ENCODE data around the gene ASB2. TPM values are rescaled to one million over a fixed set of nuclear protein-coding genes. Genes with fewer than 3 reads are reported as not detected.

ASB2 gene
- total RNA-seq, 2 experiments from 2014 or later, result 116 to 177 TPM

GRCh38 chr14:93998871-93999403, 22.6 kb upstream of the ASB2 start:
- Mint-ChIP-seq H3K36me3 (no peaks in the 10 kb centered on the region), H3K4me1 (peaks cover 43% of the 10 kb centered on the region), H3K27ac (no peak overlapping the region), H3K27me3 (no peaks in the 10 kb centered on the region), H3K9me3 (ENCODE audit: low read depth) (no peaks in the 10 kb centered on the region), H3K4me3 (no peak overlapping the region)
- no peak for ATAC-seq
- DNase-seq, result no peak
- CTCF ChIA-PET, result interaction anchor here (1.1 to 12.9 kb wide), 13 partner anchors 12 to 182 kb away, joined by 3 to 297 read pairs (median 8); no protein-coding TSS in a partner anchor

DNA sequence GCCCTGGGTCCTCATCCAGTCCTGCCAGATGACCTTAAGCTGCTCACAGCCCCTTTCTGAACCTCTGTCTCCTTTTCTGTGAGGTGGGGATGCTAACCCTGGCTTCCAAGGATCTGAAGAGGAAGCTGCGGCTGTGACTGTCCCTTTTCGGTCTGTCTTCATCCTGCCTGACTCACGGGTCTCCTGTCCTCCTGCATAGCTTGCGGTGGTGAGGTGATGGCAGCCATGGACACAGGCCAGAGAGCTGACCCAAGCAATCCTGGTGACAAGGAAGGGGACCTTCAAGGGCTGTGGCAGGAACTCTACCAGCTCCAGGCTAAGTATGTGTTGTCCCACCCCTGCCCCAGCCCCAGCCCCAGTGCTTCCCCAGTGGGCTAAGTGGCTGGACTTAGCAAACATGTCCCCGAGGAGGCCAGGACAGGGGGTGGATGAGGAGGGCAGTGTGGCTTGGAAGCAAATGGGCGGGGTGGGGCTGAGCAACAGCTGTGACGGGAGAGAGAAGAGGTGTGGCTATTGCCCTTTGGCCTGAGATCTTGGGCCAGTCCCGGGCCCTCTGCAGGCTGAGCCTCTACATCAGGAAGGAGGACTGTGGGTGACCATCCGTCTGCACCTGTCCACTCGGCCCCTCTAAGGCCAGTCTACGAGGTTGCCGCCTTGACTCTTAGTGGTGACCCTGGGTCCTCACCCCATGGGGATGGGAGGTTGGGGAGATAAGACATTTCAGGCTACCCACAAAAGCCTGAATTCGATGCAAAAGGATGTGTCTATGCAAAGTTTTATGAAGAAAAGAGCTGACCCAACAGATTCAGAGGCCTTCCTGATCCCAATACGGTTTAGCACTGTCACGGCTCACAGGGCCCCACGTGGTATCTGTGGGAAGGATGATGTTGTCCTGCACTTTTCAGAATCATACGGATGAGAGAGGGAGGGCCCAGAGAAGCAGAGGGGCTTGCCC, 21.8 kb upstream of the ASB2 start:
- CTCF ChIA-PET, result interaction anchor here (0.7 to 12.9 kb wide), 14 partner anchors 13 to 183 kb away, joined by 3 to 297 read pairs (median 8); partner anchors contain the start of gene ASB2
- Mint-ChIP-seq H3K9me3 (ENCODE audit: low read depth) (no peaks in the 10 kb centered on the region), H3K4me1 (peaks cover 46% of the 10 kb centered on the region), H3K4me3 (no peak overlapping the region), H3K27me3 (no peaks in the 10 kb centered on the region), H3K36me3 (no peaks in the 10 kb centered on the region), H3K27ac (peak overlapping the region; percentile 47)
- DNase-seq (no peak), ATAC-seq (no peak)

- Mint-ChIP-seq H3K4me1 (peaks cover 47% of the 10 kb centered on the region), H3K4me3 (no peak within 1 kb of the TSS), H3K27me3 (no peaks in the 10 kb centered on the region), H3K36me3 (no peaks in the 10 kb centered on the region), H3K9me3 (ENCODE audit: low read depth) (no peaks in the 10 kb centered on the region), H3K27ac (no peak within 1 kb of the TSS)
- DNase-seq, result peak; percentile 54
- CTCF ChIA-PET, result interaction anchor here (0.7 to 12.9 kb wide), 9 partner anchors 14 to 184 kb away, joined by 3 to 297 read pairs (median 3); partner anchors contain the start of gene ASB2
- no peak for ATAC-seq
These were observed 20.7 kb upstream of the ASB2 start, which contains the start of gene CCDC197 for GRCh38 chr14:93997082-93997481. Gene CCDC197 (plus strand): TSS chr14:93997301. CDS start chr14:93998132, 831 bp downstream.

DNA sequence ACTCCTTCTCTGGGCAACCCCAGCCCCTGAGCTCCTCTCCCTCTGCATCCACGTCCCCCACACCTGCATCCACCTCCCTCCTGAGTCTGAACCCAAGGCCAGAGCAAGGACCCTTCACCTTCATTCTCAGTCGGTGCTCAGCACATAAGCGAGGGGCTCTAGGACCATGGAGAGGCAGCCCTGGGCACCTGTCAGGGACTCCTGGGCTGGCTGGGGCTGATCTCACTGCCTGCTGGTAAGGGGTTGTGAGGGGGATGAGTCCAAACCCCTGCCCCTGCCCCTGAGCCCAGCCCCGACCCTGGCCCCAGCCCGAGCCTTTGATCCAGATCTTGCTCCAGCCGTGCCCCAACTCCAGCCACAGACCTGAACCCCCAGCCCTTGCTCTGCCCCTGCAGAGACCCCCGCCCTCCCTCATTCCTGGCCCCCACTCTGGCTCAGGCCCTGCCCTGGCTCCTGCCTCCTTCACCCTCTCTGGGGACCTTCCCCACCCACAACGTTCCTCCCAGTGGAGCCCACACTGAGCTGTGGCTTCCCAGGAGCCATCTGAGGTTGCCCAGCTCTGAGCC, 19.8 kb upstream of the ASB2 start:
- Mint-ChIP-seq H3K4me1 (peaks cover 38% of the 10 kb centered on the region), H3K9me3 (ENCODE audit: low read depth) (no peaks in the 10 kb centered on the region), H3K27me3 (no peaks in the 10 kb centered on the region), H3K4me3 (no peak overlapping the region), H3K36me3 (no peaks in the 10 kb centered on the region), H3K27ac (no peak overlapping the region)
- CTCF ChIA-PET, result interaction anchor here (1.2 to 12.9 kb wide), 3 partner anchors 15 to 184 kb away, joined by 3 to 297 read pairs (median 4); no protein-coding TSS in a partner anchor
- no peak for ATAC-seq
- no peak for DNase-seq

DNA sequence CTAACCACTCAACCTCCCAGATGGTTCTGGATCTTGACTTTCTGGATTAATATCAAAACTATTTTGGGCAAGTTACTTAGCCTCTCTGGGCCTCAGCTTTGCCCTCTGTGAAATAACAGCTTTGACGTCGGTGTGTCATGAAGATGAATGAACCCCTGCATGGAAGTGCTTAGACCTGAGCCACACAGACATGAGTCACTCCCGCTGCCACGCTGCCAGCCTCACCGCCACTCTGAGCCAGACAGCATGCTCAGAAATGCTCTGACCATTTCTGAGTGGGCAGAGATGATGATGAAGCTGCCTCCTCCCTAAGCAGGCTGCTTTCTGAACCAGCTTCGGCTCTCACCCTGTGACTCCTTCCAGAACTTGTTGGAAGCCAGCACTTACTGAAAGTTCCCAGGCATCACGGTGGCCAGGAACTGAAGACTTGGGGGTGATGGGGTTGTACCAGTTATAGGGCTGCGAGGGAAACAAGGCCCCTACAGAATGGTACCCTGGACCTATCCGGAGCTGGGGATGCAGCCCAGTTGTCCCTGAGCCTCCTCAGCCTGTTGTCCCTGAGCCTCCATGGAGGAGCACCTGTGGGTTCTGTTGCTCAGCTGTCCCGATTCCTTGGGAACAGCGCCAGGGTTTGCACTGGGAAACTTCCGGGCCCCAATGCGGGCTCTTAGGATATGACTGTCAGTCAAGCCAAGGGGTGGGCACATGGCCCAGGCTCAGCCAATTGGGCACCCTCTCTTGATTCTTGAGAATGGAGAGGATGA, 18.7 kb upstream of the ASB2 start:
- Mint-ChIP-seq H3K27me3 (no peaks in the 10 kb centered on the region), H3K36me3 (no peaks in the 10 kb centered on the region), H3K4me3 (no peak overlapping the region), H3K9me3 (ENCODE audit: low read depth) (no peaks in the 10 kb centered on the region), H3K4me1 (peaks cover 34% of the 10 kb centered on the region), H3K27ac (no peak overlapping the region)
- peak; percentile 58 for DNase-seq
- peak; percentile 73 for ATAC-seq
- CTCF ChIA-PET, result interaction anchor here (1.0 to 12.9 kb wide), 3 partner anchors 16 to 54 kb away, joined by 3 to 297 read pairs (median 4); no protein-coding TSS in a partner anchor

- Mint-ChIP-seq H3K27ac (no peak overlapping the region), H3K36me3 (no peaks in the 10 kb centered on the region), H3K9me3 (ENCODE audit: low read depth) (no peaks in the 10 kb centered on the region), H3K27me3 (no peaks in the 10 kb centered on the region), H3K4me3 (no peak overlapping the region), H3K4me1 (peaks cover 33% of the 10 kb centered on the region)
- CTCF ChIA-PET, result interaction anchor here (1.5 to 3.5 kb wide), 5 partner anchors 9 to 55 kb away, joined by 4 to 22 read pairs (median 9); no protein-coding TSS in a partner anchor
- ATAC-seq (no peak), DNase-seq (no peak)
These were observed 17.0 kb upstream of the ASB2 start for GRCh38 chr14:93993382-93993781.

DNA sequence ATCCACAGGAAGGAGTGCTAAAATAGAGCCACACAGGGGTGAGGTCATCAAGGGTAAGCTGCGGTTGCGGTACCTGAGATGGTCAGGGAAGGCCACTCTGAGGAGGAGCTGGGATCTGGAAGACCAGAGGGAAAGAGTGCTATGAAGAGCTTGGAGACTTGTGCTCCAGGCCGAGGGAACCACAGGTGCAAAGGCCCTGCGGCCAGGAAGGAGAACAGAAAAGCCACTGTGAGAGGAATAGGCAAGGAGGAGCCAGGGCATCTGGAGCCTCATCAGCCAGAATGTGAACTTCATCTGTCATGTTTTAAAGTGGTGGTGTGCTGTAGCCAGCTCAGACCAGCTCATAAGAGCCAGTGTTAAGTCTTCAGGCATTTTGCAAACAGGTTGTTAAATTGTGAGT, 15.3 kb upstream of the ASB2 start:
- H3K27me3 Mint-ChIP-seq, result no peaks in the 10 kb centered on the region
- H3K27ac Mint-ChIP-seq, result no peak overlapping the region
- DNase-seq, result no peak
- H3K4me1 Mint-ChIP-seq, result peaks cover 19% of the 10 kb centered on the region
- H3K9me3 Mint-ChIP-seq (ENCODE audit: low read depth), result no peaks in the 10 kb centered on the region
- H3K36me3 Mint-ChIP-seq, result no peaks in the 10 kb centered on the region
- no peak overlapping the region for H3K4me3 Mint-ChIP-seq
- ATAC-seq, result no peak
- CTCF ChIA-PET, result interaction anchor here (0.8 to 3.5 kb wide), 10 partner anchors 9 to 55 kb away, joined by 3 to 27 read pairs (median 5); no protein-coding TSS in a partner anchor

- H3K36me3 Mint-ChIP-seq, result no peaks in the 10 kb centered on the region
- H3K9me3 Mint-ChIP-seq (ENCODE audit: low read depth), result no peaks in the 10 kb centered on the region
- H3K27me3 Mint-ChIP-seq, result no peaks in the 10 kb centered on the region
- H3K4me1 Mint-ChIP-seq, result peaks cover 19% of the 10 kb centered on the region
- H3K4me3 Mint-ChIP-seq, result no peak overlapping the region
- H3K27ac Mint-ChIP-seq, result no peak overlapping the region
- DNase-seq, result no peak
- CTCF ChIA-PET, result interaction anchor here (0.7 to 3.5 kb wide), 11 partner anchors 10 to 54 kb away, joined by 3 to 27 read pairs (median 4); no protein-coding TSS in a partner anchor
- no peak for ATAC-seq
These were observed 14.8 kb upstream of the ASB2 start for GRCh38 chr14:93991212-93991611.

DNA sequence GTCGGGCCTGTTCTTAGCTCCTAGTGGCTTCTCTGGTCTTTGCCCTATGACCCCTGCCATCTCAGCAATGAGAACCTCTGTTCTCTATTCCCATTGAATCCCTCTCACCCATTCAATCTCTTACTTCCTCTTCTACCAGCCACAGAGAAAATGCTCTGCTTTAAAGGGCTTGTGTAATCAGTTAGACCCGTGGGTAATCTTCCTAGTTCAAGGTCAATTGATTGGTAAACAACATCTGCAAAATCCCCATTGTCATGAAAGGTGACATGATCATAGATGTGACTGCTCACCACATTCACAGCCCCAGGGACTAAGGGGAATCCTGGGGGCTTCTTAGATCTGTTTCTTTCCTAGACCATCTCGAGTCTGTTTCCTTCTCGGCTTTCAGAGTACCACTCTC, 13.6 kb upstream of the ASB2 start:
- Mint-ChIP-seq H3K27ac (peak overlapping the region; percentile 4), H3K4me1 (peaks cover 9% of the 10 kb centered on the region)

GRCh38 chr14:93987815-93988476, 11.6 kb upstream of the ASB2 start:
- no peak overlapping the region for H3K27ac Mint-ChIP-seq
- no peaks in the 10 kb centered on the region for H3K27me3 Mint-ChIP-seq
- H3K9me3 Mint-ChIP-seq (ENCODE audit: low read depth), result no peaks in the 10 kb centered on the region
- H3K4me1 Mint-ChIP-seq, result peaks cover 2% of the 10 kb centered on the region
- no peaks in the 10 kb centered on the region for H3K36me3 Mint-ChIP-seq
- no peak for ATAC-seq
- CTCF ChIA-PET, result interaction anchor here (5.3 kb wide), 1 partner anchor 48 kb away, joined by 25 read pairs; no protein-coding TSS in a partner anchor
- no peak overlapping the region for H3K4me3 Mint-ChIP-seq
- no peak for DNase-seq

More for the DNA sequence above, 13.6 kb upstream of the ASB2 start:
- ATAC-seq (no peak), DNase-seq (no peak)
- Mint-ChIP-seq H3K27me3 (no peaks in the 10 kb centered on the region), H3K36me3 (no peaks in the 10 kb centered on the region), H3K4me3 (no peak overlapping the region), H3K9me3 (ENCODE audit: low read depth) (no peaks in the 10 kb centered on the region)
- CTCF ChIA-PET, result interaction anchor here (0.7 to 3.0 kb wide), 2 partner anchors 11 to 50 kb away, joined by 3 to 27 read pairs; no protein-coding TSS in a partner anchor

DNA sequence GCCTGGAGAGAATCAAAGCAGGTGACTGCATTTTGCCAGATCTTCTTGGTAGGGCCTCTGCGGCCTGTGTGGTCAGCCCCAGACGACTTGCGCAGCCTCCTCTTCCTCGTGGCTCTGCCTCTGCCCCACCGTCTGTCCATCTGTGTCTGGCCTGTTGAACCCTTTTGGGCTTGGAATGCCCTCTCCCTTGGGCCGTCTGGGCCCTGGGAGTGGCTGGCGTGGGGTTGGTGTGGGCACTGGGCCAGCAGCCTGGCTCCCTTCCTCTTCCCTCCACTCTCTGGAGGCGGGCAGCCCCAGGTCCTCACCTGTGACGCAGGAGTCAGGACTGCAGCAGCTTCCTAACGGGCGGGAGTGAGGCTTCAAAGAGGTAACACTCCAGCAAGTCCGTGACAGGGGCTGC, 11.0 kb upstream of the ASB2 start:
- H3K27me3 Mint-ChIP-seq, result no peaks in the 10 kb centered on the region
- ATAC-seq, result no peak
- H3K9me3 Mint-ChIP-seq (ENCODE audit: low read depth), result no peaks in the 10 kb centered on the region
- H3K4me1 Mint-ChIP-seq, result peaks cover 2% of the 10 kb centered on the region
- DNase-seq, result no peak
- no peak overlapping the region for H3K27ac Mint-ChIP-seq
- H3K36me3 Mint-ChIP-seq, result no peaks in the 10 kb centered on the region
- CTCF ChIA-PET, result interaction anchor here (2.2 to 5.3 kb wide), 2 partner anchors 14 to 47 kb away, joined by 7 to 25 read pairs; no protein-coding TSS in a partner anchor
- H3K4me3 Mint-ChIP-seq, result no peak overlapping the region

GRCh38 chr14:93986955-93987354, 10.6 kb upstream of the ASB2 start:
- Mint-ChIP-seq H3K4me1 (peaks cover 2% of the 10 kb centered on the region), H3K4me3 (no peak overlapping the region)

More at GRCh38 chr14:93986955-93987354, 10.6 kb upstream of the ASB2 start:
- H3K27me3 Mint-ChIP-seq, result no peaks in the 10 kb centered on the region
- no peak overlapping the region for H3K27ac Mint-ChIP-seq
- ATAC-seq, result no peak
- no peaks in the 10 kb centered on the region for H3K36me3 Mint-ChIP-seq
- DNase-seq, result no peak
- no peaks in the 10 kb centered on the region for H3K9me3 Mint-ChIP-seq (ENCODE audit: low read depth)
- CTCF ChIA-PET, result interaction anchor here (1.1 to 5.3 kb wide), 3 partner anchors 14 to 47 kb away, joined by 3 to 25 read pairs (median 7); no protein-coding TSS in a partner anchor

Data from activated CD8-positive, alpha-beta memory T cell treated with anti-CD3 and anti-CD28 coated beads, Interleukin-2, amount 10 ng/mL, durations not matched to agents 7 days and 5 days (primary cell).